GM23248 (cell line): ENCODE results near the gene TNP1. TPM values are rescaled to one million over a fixed set of nuclear protein-coding genes. Genes with fewer than 3 reads are reported as not detected.

Experiments
- DNase-seq: peaks from one replicate; pipeline ENCODE4 v3.0.0-alpha.2; 2015
- H2AFZ ChIP-seq: fragments of 200-600 bp; sonication (generic); 2 replicates; pipeline ENCODE4 v1.6.1; 2016; ENCODE audit warnings: antibody characterized with exemption
- H3F3A ChIP-seq: fragments of 200-600 bp; sonication (generic); 2 replicates; pipeline ENCODE4 v1.6.1; 2016; ENCODE audit warnings: mild to moderate bottlenecking, antibody characterized with exemption, mixed run types; ENCODE audit not compliant: insufficient read depth
- H3K27ac ChIP-seq: fragments of 200-600 bp; sonication (generic); 2 replicates; pipeline ENCODE4 v1.5.1; 2016; ENCODE audit warnings: mild to moderate bottlenecking
- H3K27me3 ChIP-seq: fragments of 200-600 bp; sonication (generic); replicated peaks from 2 replicates; pipeline ENCODE4 v1.6.1; 2016; ENCODE audit warnings: mild to moderate bottlenecking; ENCODE audit not compliant: insufficient read depth
- H3K36me3 ChIP-seq: fragments of 200-600 bp; sonication (generic); 2 replicates; pipeline ENCODE4 v1.6.1; 2016; ENCODE audit warnings: low read depth, mild to moderate bottlenecking
- H3K4me1 ChIP-seq: fragments of 200-600 bp; sonication (generic); 2 replicates; pipeline ENCODE4 v1.6.1; 2016; ENCODE audit warnings: mild to moderate bottlenecking; ENCODE audit not compliant: insufficient read depth
- H3K4me2 ChIP-seq: fragments of 200-600 bp; sonication (generic); one replicate; pipeline ENCODE4 v1.6.1; 2016; ENCODE audit warnings: mild to moderate bottlenecking; ENCODE audit not compliant: unreplicated experiment
- H3K4me3 ChIP-seq: fragments of 200-600 bp; sonication (generic); 2 replicates; pipeline ENCODE4 v1.5.1; 2016; ENCODE audit warnings: mild to moderate bottlenecking
- H3K79me2 ChIP-seq: fragments of 200-600 bp; sonication (generic); 2 replicates; pipeline ENCODE4 v1.6.1; 2016; ENCODE audit warnings: mild to moderate bottlenecking; ENCODE audit not compliant: insufficient read depth
- H3K9ac ChIP-seq: fragments of 200-600 bp; sonication (generic); 2 replicates; pipeline ENCODE4 v1.6.1; 2016; ENCODE audit warnings: mild to moderate bottlenecking
- H3K9me2 ChIP-seq: fragments of 200-600 bp; sonication (generic); 2 replicates; pipeline ENCODE4 v1.6.1; 2016; ENCODE audit warnings: mixed run types, mild to moderate bottlenecking, moderate library complexity; ENCODE audit not compliant: insufficient read depth
- H3K9me3 ChIP-seq: fragments of 200-600 bp; sonication (generic); one replicate; pipeline ENCODE4 v1.6.1; 2017; ENCODE audit warnings: low read depth
- H4K20me1 ChIP-seq: fragments of 200-600 bp; sonication (generic); 2 replicates; pipeline ENCODE4 v1.6.0; 2016; ENCODE audit not compliant: insufficient read depth
- EZH2 ChIP-seq: fragments of 200-600 bp; sonication (generic); IDR thresholded peaks from 2 replicates; pipeline ENCODE4 v1.6.1; 2018; ENCODE audit warnings: antibody characterized with exemption, mild to moderate bottlenecking; ENCODE audit not compliant: insufficient read depth, poor library complexity, severe bottlenecking
- EZH2phosphoT487 ChIP-seq: fragments of 200-600 bp; sonication (generic); IDR thresholded peaks from 2 replicates; pipeline ENCODE4 v1.6.1; 2018; ENCODE audit warnings: antibody characterized with exemption, moderate library complexity, mild to moderate bottlenecking, low read depth; ENCODE audit not compliant: insufficient read depth
- WGBS, 2 experiments: methylation state at CpG; one replicate each; pipeline ENCODE4 v1.1.6; 2015 to 2017; ENCODE audit warnings: low lambda C conversion rate in 2 of 2, low coverage in 1 of 2; ENCODE audit errors: missing lambda C conversion rate in 2 of 2; 5-methylcytosine and 5-hydroxymethylcytosine counted together
- in situ Hi-C: fragments of 300-500 bp; cut with MboI; formaldehyde crosslinking; loops from 2 replicates; pipeline ENCODE4 v1.15.0; 2020
- polyA plus RNA-seq: library from polyadenylated mRNA; unstranded; fragments of >200 nt; fragmentation: Nextera tagmentation; extraction: Ambion mirVana; gene quantifications from 2 replicates; pipeline ENCODE4 v1.2.1, GENCODE V29; 2016
- total RNA-seq: library from RNA; depleted of rRNA; stranded (reverse); fragments of >200 nt; shearing (Covaris generic); gene quantifications from 2 replicates; pipeline ENCODE4 v1.2.3, GENCODE V29; 2014

Gene TNP1
- total and polyA plus RNA-seq, 2 experiments from 2014 or later: not detected

- Histone ChIP-seq H3K9me2 (no peaks in the 10 kb centered on the region), H2AFZ (0 out of 2 replicates have a peak overlapping the region, but pooled peaks have one; percentile 3), H3K4me2 (no peak overlapping the region), H3K4me3 (no peak overlapping the region), H3K9ac (no peak overlapping the region), H3K36me3 (no peaks in the 10 kb centered on the region), H3K9me3 (no peaks in the 10 kb centered on the region), H3K79me2 (no peaks in the 10 kb centered on the region), H3K27ac (no peak overlapping the region), H4K20me1 (no peaks in the 10 kb centered on the region), H3K4me1 (peaks cover 31% of the 10 kb centered on the region), H3F3A (peaks cover 28% of the 10 kb centered on the region), H3K27me3 (no peaks in the 10 kb centered on the region)
- no peak for TF ChIP-seq EZH2phosphoT487
- TF ChIP-seq EZH2: no peak
- no peak for DNase-seq
- WGBS, 2 experiments: 96 to 100% methylated on average over 5 of the region's 5 CpGs
- in situ Hi-C loops: no loop called here
Measured at GRCh38 chr2:216856406-216857065, 3.3 kb downstream of the TNP1 start.

DNA sequence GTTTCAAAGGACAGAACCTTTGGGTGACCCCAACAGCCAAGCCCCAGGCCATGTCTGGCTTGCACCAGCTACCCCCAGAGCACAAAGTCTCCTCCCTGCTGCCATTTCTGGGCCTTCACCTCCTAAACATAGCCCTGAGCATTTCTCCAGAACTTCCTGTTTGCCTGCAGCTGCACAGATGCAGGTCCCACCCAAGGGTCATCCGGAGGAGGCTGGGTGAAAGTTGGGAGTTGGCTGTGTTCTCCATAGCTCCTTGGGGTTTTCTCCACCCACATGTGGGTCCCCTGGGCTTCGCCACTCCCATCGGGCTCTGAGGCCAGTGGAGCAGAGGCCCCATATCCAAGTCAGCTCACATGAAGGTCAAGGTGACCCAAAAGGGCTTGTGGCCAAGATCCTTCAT is 4.3 kb downstream of the TNP1 start:
- Histone ChIP-seq H3K27me3 (no peaks in the 10 kb centered on the region), H2AFZ (no peak overlapping the region), H3K4me1 (peaks cover 31% of the 10 kb centered on the region), H3K36me3 (no peaks in the 10 kb centered on the region), H3F3A (peaks cover 28% of the 10 kb centered on the region), H3K79me2 (no peaks in the 10 kb centered on the region), H3K9ac (no peak overlapping the region), H3K9me3 (no peaks in the 10 kb centered on the region), H3K4me3 (no peak overlapping the region), H3K4me2 (no peak overlapping the region), H3K9me2 (no peaks in the 10 kb centered on the region), H4K20me1 (no peaks in the 10 kb centered on the region), H3K27ac (no peak overlapping the region)
- TF ChIP-seq EZH2phosphoT487 (no peak), EZH2 (no peak)
- in situ Hi-C loops: no loop called here
- WGBS, 2 experiments: 81% methylated on average over 3 of the region's 3 CpGs
- no peak for DNase-seq

DNA sequence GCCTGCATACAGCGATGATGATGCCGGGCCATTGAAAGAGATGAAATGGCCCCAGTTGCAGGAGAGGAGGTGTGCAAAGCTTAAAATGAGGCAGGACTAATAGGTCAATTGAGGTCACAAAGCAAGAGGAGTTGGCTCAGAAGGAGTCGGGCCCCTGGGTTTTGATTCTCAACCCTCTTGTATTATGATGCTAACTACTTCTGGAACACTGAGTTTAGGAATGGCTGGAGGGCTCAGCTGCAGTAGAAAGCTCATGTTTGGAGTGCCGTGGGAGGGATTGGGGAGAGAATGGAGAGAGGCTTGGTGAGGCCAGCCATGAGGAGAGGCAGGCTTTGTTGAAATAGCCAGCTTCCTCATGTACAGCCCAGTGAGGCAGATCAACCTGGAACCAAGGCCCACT is 4.8 kb downstream of the TNP1 start:
- no peak overlapping the region for H3K9ac ChIP-seq
- no peak overlapping the region for H3K27ac ChIP-seq
- no peaks in the 10 kb centered on the region for H3K9me3 ChIP-seq
- H3K4me2 ChIP-seq: no peak overlapping the region
- no peak overlapping the region for H3K4me3 ChIP-seq
- TF ChIP-seq EZH2phosphoT487 (no peak), EZH2 (no peak)
- H2AFZ ChIP-seq: no peak overlapping the region
- no peaks in the 10 kb centered on the region for H3K79me2 ChIP-seq
- H3K27me3 ChIP-seq: no peaks in the 10 kb centered on the region
- no peaks in the 10 kb centered on the region for H3K9me2 ChIP-seq
- no peak for DNase-seq
- in situ Hi-C loops: no loop called here
- peaks cover 31% of the 10 kb centered on the region for H3K4me1 ChIP-seq
- no peaks in the 10 kb centered on the region for H3K36me3 ChIP-seq
- WGBS, 2 experiments: 94 to 96% methylated on average over 4 of the region's 4 CpGs
- H4K20me1 ChIP-seq: no peaks in the 10 kb centered on the region
- peaks cover 28% of the 10 kb centered on the region for H3F3A ChIP-seq

DNA sequence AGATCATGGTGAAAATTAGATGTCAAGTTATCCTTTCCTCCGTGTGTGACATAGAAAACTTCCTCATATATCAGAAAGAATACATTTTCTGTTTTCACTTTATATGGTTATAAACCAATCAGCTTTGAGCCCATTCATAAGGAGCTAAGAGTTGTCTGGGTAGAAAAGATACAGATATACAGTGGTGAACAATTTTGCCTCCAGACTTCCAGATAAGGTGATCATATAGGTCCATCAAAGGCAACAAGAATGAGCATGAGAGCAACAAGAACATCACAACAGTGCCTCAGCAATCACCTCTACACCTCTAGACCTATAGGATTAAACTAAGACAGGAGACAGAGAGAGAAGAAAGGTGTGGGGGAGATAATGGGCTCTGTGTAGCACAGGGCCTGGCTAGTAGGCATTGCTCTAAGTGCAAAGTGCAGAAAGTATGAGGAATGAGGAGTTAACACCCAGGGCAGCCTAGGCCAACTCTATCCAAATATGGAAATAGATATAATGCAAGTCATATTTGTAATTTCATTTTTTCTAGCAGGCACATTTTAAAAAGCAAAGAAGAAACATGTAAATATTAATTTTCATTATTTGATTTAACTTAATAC is 8.3 kb downstream of the TNP1 start:
- 79 to 86% methylated on average over 1 of the region's 1 CpG for WGBS, 2 experiments
- Histone ChIP-seq H3K4me1 (peaks cover 2% of the 10 kb centered on the region), H3F3A (0 out of 2 replicates have a peak, but pooled peaks cover 2% of the 10 kb centered on the region), H4K20me1 (no peaks in the 10 kb centered on the region), H3K27me3 (no peaks in the 10 kb centered on the region), H2AFZ (no peak overlapping the region), H3K4me3 (no peak overlapping the region), H3K9ac (no peak overlapping the region), H3K4me2 (no peak overlapping the region), H3K9me3 (no peaks in the 10 kb centered on the region), H3K27ac (no peak overlapping the region), H3K79me2 (no peaks in the 10 kb centered on the region), H3K36me3 (no peaks in the 10 kb centered on the region), H3K9me2 (no peaks in the 10 kb centered on the region)
- TF ChIP-seq EZH2 (no peak), EZH2phosphoT487 (no peak)
- DNase-seq: no peak
- in situ Hi-C loops: no loop called here
